ENCODE measurements around the gene PLA2G4E. TPM values are rescaled to one million over a fixed set of nuclear protein-coding genes. Genes with fewer than 3 reads are reported as not detected.

The PLA2G4E gene
- total and polyA plus RNA-seq, 8 donors, result 0.06 to 1.2 (median 0.09) TPM

- H3K9me3 ChIP-seq, result no peaks in the 10 kb centered on the region
- H3K27me3 ChIP-seq, result no peaks in the 10 kb centered on the region
- intact Hi-C loops (cut with DNase I), result no loop called here
- no peak overlapping the region for H3K27ac ChIP-seq
- DNase-seq, result no peak
- H3K4me1 ChIP-seq, result peaks cover 0 to 3% of the 10 kb centered on the region in 2 donors
- H3K36me3 ChIP-seq, result no peaks in the 10 kb centered on the region
- H3K4me3 ChIP-seq, result no peak overlapping the region
- TF ChIP-seq CTCF (IDR thresholded peaks at IDR 0.05), result no peak
- peak; percentile 87 for ATAC-seq
These were observed 25.8 kb upstream of the PLA2G4E start for GRCh38 chr15:42046597-42046996.

- no peaks in the 10 kb centered on the region for H3K27me3 ChIP-seq
- H3K27ac ChIP-seq, result no peak overlapping the region
These were observed 24.4 kb upstream of the PLA2G4E start for GRCh38 chr15:42045211-42045615.

GRCh38 chr15:42042602-42043400 lies 22.0 kb upstream of the PLA2G4E start:
- H3K4me1 ChIP-seq, result peaks cover 0 to 3% of the 10 kb centered on the region in 2 donors
- H3K9me3 ChIP-seq, result no peaks in the 10 kb centered on the region
- ATAC-seq, result no peak
- H3K27ac ChIP-seq, result no peak overlapping the region
- H3K4me3 ChIP-seq, result no peak overlapping the region
- H3K27me3 ChIP-seq, result no peaks in the 10 kb centered on the region
- intact Hi-C loops (cut with DNase I), result no loop called here
- H3K36me3 ChIP-seq, result no peaks in the 10 kb centered on the region
- no peak for DNase-seq
- TF ChIP-seq CTCF (IDR thresholded peaks at IDR 0.05), result no peak

More at GRCh38 chr15:42045211-42045615, 24.4 kb upstream of the PLA2G4E start:
- intact Hi-C loops (cut with DNase I), result no loop called here
- TF ChIP-seq CTCF (IDR thresholded peaks at IDR 0.05), result no peak
- Histone ChIP-seq H3K36me3 (no peaks in the 10 kb centered on the region), H3K4me3 (no peak overlapping the region), H3K4me1 (peaks cover 0 to 3% of the 10 kb centered on the region in 2 donors), H3K9me3 (no peaks in the 10 kb centered on the region)
- DNase-seq (no peak), ATAC-seq (peak; percentile 4)

- H3K36me3 ChIP-seq, result no peaks in the 10 kb centered on the region
- H3K4me1 ChIP-seq, result peaks cover 6 to 15% of the 10 kb centered on the region in 2 donors
- no peak for ATAC-seq
- no peak overlapping the region for H3K4me3 ChIP-seq
- H3K9me3 ChIP-seq, result no peaks in the 10 kb centered on the region
- no peak overlapping the region for H3K27ac ChIP-seq
- DNase-seq, result no peak
- no peak for TF ChIP-seq CTCF (IDR thresholded peaks at IDR 0.05)
- intact Hi-C loops (cut with DNase I), result no loop called here
- no peaks in the 10 kb centered on the region for H3K27me3 ChIP-seq
These were observed 17.6 kb upstream of the PLA2G4E start for GRCh38 chr15:42038401-42038800.

- peaks cover 6 to 15% of the 10 kb centered on the region in 2 donors for H3K4me1 ChIP-seq
- intact Hi-C loops (cut with DNase I), result no loop called here
- H3K27ac ChIP-seq, result no peak overlapping the region
- ATAC-seq (peak; percentile 24), DNase-seq (peak in 1 of 4 donors; percentile 45)
- H3K9me3 ChIP-seq, result no peaks in the 10 kb centered on the region
- no peaks in the 10 kb centered on the region for H3K27me3 ChIP-seq
- H3K4me3 ChIP-seq, result no peak overlapping the region
- no peaks in the 10 kb centered on the region for H3K36me3 ChIP-seq
- no peak for TF ChIP-seq CTCF (IDR thresholded peaks at IDR 0.05)
These were observed 16.8 kb upstream of the PLA2G4E start for GRCh38 chr15:42037656-42038055.
